Dermis microvascular lymphatic vessel endothelial cell (primary cell): ENCODE results near the gene FUS. TPM values are rescaled to one million over a fixed set of nuclear protein-coding genes. Genes with fewer than 3 reads are reported as not detected.
"Not testable (repeated sequence)": the region's sequence is repeated elsewhere in the genome, so short reads cannot be mapped to it uniquely, and the experiment has no call there.

ENCODE experiments used
- DNase-seq, 2 donors: peaks; one replicate each; pipeline versions ENCODE4 v3.0.0 to v3.0.0-alpha.2; 2010; ENCODE audit warnings: low read depth in 2 of 2
- total RNA-seq: library from RNA; depleted of rRNA; stranded (reverse); fragments of >200 nt; gene quantifications from 2 replicates; pipeline ENCODE4 v1.2.1, GENCODE V29; 2014

FUS gene
- total RNA-seq, 1 donor from 2014 or later, result 33.6 TPM

DNA sequence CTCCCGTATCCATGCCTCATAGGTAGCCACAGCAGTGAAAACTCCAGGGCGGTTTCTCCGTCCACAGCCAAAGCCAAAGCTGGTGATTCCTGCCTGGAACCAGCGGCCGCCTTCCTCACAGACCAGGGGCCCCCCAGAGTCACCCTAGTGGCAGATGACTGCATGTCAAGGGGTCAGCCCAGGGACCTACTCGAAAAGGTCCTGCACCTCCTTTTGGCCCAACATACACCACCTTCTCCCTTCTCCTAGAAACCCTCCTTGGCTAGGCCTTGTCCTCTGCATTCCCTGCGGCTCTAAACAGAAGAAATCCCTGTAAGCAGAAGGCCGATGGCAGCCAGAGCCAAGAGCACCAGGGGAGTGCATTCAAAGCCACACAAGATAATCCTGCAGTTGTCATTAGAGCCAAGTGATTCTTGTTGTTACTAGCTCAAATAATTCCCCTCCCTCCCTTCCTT, 36.2 kb upstream of the FUS start:
- DNase-seq, result no peak

GRCh38 chr16:31144418-31144817, 35.5 kb upstream of the FUS start:
- not testable (repeated sequence) for DNase-seq

DNA sequence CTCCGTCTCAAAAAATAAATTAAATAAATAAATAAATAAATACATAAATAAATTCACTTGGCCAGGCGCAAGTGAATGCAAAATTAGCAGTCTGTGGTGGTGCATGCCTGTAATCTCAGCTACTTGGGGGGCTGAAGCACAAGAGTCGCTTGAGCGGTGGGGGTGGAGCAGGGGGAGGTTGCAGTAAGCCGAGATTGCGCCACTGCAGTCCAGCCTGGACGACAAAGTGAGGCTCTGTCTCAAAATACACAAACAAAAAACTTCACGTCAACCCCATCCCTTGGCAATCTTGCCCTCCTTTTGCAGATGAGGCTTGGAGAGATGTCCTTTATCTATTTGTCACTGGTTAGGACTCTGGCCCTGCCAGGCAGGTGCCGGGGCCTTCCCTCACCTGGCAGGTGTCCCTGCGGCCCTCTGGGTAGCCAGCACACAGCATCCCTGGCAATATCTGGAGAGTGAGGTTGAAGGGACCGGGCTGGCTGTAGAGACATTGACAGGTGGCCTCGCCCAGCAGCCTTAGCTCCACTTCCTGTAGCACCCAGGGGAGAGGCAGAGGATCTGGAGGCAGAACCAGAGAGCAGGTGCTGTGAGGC, 34.4 kb upstream of the FUS start:
- DNase-seq, result no peak

DNA sequence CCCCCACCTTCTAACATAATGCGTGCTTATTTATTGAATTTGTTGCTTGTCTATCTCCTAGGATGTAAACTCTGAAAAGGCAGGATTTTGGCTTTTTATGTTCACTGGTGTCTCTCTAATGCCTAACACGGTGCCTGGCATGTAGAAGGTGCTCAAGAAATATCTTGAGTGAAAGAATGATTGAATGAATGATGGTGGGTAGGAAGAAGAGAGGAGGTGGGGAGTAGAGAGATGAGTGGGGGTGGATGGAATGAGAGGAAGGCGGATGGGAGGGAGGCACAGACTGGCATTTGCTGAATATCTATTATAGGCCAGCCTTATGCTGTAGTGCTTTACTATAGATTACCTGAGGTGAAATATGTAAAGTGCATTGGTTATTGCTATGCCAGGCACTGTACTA, 32.4 kb upstream of the FUS start:
- no peak for DNase-seq

- no peak for DNase-seq
Measured at GRCh38 chr16:31148281-31148728, 31.6 kb upstream of the FUS start.

- no peak for DNase-seq
Measured at GRCh38 chr16:31148896-31149295, 31.0 kb upstream of the FUS start.

DNA sequence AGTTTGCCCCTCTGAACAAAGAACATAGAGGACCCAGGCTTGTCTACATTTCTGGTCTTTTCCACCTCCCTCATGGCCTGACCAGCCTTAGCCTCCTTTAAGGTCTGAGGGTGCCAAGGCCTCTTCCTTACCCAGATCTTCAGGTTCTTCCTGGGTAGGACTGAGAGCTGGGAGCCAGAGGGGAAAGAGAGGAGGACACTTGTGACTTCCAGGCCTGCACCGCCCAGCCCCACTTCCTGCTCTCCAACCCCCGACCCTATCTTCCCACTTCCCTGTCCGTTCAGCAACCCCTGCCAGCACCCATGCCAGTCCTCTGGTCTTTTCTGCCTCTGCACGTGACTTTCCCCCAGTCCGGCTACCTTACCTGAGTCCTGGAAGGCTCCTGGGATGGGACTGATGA, 30.6 kb upstream of the FUS start:
- DNase-seq, result no peak

- no peak for DNase-seq
Measured at GRCh38 chr16:31149894-31150890, 29.7 kb upstream of the FUS start, which contains the start of gene PRSS36. TSS of gene PRSS36 (minus strand) at chr16:31150066. CDS start at chr16:31150035, 31 bp downstream.

DNA sequence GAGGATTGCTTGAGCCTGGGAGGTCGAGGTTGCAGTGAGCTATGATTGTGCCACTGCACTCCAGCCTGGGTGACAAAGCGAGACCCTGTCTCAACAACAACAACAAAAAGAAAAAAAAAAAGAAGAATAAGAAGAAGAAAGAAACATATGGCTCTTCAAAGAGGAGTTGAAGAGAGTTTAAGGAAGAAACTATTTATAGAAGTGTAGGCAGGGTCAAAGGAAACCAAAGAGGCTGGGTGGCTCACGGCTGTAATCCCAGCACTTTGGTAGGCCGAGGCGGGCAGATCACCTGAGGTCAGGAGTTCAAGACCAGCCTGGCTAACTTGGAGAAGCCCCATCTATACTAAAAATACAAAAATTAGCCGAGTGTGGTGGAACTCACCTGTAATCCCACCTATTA, 29.0 kb upstream of the FUS start:
- DNase-seq, result not testable (repeated sequence)

DNA sequence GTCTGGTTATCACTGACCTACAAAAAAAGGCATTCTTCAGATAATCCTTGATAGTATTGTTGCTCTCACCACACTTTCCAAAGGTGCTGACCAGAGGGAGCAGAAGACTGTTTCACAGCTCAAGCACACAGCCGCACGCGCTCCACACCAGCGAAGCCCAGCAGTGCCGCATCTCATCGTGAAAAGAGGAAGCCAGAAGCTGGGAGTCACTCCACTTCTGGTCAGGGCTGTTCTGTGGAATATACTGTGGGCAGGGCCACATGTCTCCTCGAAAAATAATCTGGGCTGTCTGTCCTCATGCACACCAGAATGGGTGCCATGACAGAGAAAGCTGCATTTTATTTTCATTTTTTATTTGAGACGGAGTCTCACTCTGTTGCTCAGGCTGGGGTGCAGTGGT, 22.8 kb upstream of the FUS start:
- DNase-seq, result no peak

DNA sequence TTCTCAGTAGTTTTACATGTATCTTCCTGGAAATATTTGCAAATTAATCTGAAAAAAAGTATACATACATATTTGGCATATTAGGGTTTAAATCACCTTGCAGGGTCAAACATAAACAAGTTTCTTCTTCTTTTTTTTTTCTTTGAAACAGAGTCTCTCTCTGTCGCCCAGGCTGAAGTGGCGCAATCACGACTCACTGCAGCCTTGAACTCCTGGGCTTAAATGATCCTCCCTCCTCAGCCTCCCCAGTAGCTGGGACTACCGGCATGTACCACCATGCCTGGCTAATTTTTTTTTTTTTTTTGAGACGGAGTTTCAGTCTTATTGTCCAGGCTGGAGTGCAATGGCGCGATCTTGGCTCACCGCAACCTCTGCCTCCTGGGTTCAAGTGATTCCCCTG, 12.6 kb upstream of the FUS start:
- DNase-seq, result no peak

DNA sequence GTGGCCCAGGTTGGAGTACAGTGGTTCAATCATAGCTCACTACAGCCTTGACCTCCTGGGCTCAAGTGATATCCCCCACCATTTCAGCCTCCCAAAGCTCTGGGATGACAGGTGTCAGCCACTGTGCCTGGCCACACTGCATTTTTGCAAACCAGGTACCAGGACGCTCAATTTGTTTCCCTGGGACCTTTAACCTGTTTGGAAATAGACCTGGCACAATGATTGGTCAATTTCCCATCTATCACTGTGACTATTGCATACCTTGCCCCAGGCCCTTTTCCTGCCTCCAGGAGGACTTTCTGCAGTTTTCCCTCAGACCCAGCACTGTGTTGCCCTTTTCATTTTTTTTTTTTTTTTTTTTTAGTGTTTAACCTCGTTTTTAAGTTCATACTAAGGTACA, 11.1 kb upstream of the FUS start:
- DNase-seq, result no peak

DNA sequence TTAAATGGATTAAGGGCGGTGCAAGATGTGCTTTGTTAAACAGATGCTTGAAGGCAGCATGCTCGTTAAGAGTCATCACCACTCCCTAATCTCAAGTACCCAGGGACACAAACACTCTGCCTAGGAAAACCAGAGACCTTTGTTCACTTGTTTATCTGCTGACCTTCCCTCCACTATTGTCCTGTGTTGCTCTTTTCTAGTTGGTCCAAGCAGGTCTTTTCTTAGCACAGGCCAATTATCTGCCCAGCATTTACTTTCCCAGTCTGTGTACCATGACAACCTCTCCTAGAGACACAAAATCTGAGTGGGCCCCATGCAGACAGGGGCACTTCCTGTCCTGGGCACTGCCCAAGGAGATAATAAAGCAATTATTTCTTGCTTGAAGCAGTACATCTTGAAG, 9.9 kb upstream of the FUS start:
- not testable (repeated sequence) for DNase-seq

DNA sequence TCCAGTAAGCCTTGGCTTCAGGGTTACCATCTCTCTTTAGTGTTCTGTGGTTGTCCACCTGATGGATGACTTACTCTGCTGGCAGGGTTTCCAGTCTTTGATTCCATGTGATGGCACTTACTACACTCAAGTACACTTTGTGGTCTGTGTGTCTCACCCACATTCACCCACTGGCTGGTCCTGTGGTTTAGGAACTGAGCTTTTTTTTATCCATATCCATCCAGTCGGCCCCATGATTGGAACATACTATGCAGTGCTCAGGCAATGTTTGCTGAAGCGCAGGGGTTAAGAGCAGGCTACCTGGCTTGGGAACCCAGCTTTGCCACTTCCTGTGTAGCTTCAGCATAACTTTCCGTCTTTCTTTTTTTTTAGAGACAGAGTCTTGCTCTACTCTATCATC, 2.8 kb upstream of the FUS start:
- DNase-seq, result no peak

- no peak for DNase-seq
Measured at GRCh38 chr16:31179219-31179746, 656 bp upstream of the FUS start.

DNA sequence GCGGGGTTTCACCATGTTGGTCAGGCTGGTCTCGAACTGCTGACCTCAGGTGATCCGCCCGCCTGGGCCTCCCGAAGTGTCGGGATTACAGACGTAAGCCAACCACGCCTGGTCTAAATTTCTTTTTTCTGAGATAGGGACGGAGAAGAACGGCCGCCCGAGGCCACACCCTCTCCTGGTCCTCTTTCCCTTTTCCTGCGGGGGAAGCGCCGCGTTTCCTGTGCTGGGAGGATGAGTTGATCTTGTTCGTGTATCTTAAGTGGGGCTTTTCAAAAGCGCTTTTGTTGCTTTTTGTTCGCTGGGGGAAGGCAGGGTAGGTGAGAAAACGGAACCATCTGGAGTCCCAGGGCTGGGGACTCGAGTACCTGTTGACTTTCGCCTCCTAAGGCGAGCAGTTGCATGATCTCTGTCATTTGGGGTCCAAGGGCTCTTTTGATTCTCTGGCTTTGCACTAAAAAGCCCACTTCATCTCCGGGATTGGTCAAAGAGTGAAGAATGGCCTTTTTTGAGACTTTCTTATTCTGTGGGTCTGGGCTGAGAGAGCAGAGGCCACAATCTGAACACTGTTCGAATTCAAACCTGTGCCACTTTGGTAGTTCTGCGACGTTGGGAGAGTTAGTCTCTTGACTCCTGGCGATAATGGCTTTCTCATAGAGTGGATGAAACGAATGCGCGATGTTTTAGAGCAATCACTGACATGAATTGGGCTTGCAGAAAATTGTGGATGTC, 1.3 kb downstream of the FUS start:
- DNase-seq, result peak; percentile 12 to 66

DNA sequence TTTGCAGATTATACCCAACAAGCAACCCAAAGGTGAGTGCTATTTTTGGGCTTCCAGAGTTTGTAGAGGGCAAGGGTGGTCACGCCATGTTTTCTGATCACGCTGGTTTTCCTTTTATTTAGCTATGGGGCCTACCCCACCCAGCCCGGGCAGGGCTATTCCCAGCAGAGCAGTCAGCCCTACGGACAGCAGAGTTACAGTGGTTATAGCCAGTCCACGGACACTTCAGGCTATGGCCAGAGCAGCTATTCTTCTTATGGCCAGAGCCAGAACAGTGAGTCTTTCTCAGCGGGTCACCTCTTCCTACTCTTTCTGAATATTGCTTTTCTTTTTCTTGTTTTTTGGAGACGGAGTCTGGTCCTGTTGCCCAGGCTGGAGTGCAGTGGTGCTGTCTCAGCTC, 2.5 kb downstream of the FUS start:
- no peak for DNase-seq

DNA sequence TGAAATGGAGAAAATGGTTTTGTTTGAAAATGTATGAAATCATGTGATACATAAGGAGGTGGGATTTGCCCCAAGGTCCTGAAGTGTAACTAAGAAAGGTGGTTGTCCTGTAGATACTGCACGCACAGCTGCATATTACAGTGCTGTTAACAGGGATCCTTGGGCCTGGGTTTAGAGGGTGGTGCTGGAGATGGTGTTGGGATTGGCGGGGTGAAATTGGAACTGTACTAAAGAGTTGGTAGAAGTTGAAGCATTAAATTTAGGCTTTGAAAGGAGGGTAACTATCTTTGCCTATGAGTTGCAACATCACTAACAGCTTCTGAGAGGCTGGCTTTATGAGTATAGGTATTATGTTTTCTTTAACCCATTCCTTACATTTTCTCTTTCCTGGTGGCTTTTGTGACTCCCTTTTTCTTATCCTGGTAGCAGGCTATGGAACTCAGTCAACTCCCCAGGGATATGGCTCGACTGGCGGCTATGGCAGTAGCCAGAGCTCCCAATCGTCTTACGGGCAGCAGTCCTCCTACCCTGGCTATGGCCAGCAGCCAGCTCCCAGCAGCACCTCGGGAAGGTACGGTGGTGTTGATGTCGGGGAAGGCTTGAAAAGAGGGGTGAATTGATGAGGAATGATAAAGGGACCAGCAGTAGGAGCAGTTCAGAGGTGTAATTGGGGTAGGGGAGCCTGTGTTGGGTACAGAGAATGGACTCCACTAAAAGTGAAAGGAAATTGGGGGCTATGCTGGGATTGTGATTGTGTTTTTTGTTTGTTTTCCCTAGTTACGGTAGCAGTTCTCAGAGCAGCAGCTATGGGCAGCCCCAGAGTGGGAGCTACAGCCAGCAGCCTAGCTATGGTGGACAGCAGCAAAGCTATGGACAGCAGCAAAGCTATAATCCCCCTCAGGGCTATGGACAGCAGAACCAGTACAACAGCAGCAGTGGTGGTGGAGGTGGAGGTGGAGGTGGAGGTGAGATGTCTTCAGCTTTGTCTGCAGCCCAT, 3.8 kb downstream of the FUS start:
- no peak for DNase-seq

- DNase-seq, result no peak
Measured at GRCh38 chr16:31184888-31185287, 4.9 kb downstream of the FUS start.

DNA sequence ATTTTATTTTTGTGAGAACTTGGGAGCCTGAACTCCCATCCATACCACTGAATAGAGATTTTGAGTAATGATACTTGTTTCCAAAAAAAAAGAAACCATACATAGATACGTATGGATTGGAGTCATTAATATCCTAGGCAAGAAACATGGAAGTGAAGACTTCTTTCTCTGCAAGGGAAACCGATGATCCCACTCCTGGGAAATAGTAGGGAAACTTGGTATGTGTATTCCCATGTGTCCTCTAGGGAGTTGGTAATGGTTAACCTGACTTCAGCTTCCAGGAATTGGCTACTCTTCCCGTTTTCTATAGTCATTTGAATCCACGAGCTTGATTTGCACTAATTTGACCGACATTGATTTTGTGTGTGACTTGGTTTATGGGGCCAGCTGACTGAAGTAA, 5.4 kb downstream of the FUS start:
- DNase-seq, result no peak

DNA sequence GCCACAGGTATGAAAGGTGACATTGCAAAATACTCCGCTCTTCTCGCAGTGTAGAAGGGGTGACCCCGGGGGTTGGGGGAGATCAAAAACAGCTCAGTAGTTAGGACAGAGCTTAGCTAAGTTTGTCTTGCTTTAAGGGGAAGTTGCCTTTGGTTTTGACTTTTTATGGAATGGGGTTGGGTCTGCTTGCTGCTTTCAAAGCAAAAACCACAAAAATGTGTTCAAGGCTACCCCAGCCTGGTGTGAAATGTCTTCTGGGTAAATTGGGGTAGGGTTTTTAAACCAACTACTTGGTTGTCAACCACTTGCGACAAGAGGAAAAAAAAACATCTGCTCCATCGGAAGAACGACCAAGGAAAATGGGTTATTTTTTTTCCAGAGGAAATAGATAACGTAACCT, 6.2 kb downstream of the FUS start:
- no peak for DNase-seq
